SK-N-MC (cell line): Measurements from ENCODE around the gene CDH10.

Experiments
- DNase-seq: peaks from one replicate; pipeline ENCODE4 v3.0.0-alpha.2; 2011; ENCODE audit warnings: low read depth, low spot score
- H3K27ac ChIP-seq: fragments of 200-600 bp; sonication (generic); 2 replicates; pipeline ENCODE4 v1.5.1; 2016; ENCODE audit warnings: mixed run types
- H3K36me3 ChIP-seq: fragments of 200-600 bp; sonication (generic); 2 replicates; pipeline ENCODE4 v1.6.1; 2017; ENCODE audit warnings: antibody characterized with exemption, low read length, mixed read lengths; ENCODE audit not compliant: insufficient read depth
- H3K4me3 ChIP-seq: fragments of 200-600 bp; sonication (generic); 2 replicates; pipeline ENCODE4 v1.5.1; 2016
- H3K9ac ChIP-seq: fragments of 200-600 bp; sonication (generic); 2 replicates; pipeline ENCODE4 v1.8.0; 2017; ENCODE audit warnings: mixed run types, mixed read lengths; ENCODE audit not compliant: insufficient read length
- H3K9me3 ChIP-seq: fragments of 200-600 bp; sonication (generic); 2 replicates; pipeline ENCODE4 v1.6.1; 2017; ENCODE audit warnings: low read depth, mild to moderate bottlenecking, antibody characterized with exemption, low read length, moderate library complexity, mixed read lengths
- EZH2 ChIP-seq: fragments of 200-600 bp; sonication (generic); IDR thresholded peaks from one replicate; pipeline ENCODE4 v1.6.1; 2017; ENCODE audit warnings: antibody characterized with exemption
- FOXP2 ChIP-seq: optimal IDR thresholded peaks from 2 replicates; pipeline ENCODE3; 2011; ENCODE audit warnings: mild to moderate bottlenecking, moderate library complexity; ENCODE audit not compliant: insufficient read depth; ENCODE audit errors: extremely low read length, control extremely low read depth
- POLR2AphosphoS5 ChIP-seq: IDR thresholded peaks from 2 replicates; pipeline ENCODE4 v1.6.1; 2012; ENCODE audit warnings: mild to moderate bottlenecking, low read depth, low read length, borderline replicate concordance

Gene CDH10

DNA sequence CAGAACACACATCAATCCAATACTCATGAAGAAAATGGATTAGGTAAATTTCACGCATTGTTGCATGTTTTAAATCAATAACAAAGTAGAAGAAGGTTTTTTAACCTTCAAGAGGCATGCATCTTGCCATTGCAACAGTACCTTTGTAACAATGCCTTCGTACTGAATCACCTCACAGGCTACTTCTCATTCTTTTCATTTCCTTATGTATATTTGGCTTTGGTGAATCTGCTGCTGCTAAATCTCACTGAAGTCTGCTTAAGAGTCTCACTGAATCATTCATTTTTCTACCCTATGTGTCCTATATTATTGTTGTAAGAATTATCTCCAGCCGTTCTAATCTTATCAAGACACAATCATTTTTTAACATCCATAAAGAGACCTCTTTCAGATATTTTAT lies 152.5 kb downstream of the CDH10 start:
- DNase-seq, result no peak
- no peak overlapping the region for H3K9ac ChIP-seq
- no peak overlapping the region for H3K4me3 ChIP-seq
- H3K9me3 ChIP-seq, result no peaks in the 10 kb centered on the region
- no peaks in the 10 kb centered on the region for H3K36me3 ChIP-seq
- TF ChIP-seq POLR2AphosphoS5 (no peak), FOXP2 (no peak), EZH2 (no peak)
- H3K27ac ChIP-seq, result no peak overlapping the region

DNA sequence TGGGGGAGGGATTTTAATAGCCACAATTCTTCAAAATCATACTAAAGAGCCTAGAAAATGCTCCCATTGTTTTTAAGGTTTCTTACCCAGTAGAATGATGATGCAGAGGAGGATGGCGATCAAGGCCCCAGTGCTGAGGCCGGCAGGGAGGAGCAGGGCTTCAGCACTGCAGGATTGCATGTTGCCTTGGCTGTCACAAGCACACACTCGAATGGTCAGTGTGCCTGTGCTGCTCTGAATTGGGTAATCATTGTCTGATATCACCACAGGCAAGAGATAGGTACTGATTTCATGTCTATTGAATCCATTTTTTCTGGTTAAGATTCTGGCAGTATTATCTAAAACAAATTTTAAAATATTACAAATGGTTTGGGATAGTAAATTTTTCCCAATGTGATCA lies 153.3 kb downstream of the CDH10 start:
- no peak overlapping the region for H3K27ac ChIP-seq
- no peaks in the 10 kb centered on the region for H3K36me3 ChIP-seq
- DNase-seq, result no peak
- H3K9ac ChIP-seq, result no peak overlapping the region
- no peaks in the 10 kb centered on the region for H3K9me3 ChIP-seq
- no peak overlapping the region for H3K4me3 ChIP-seq
- TF ChIP-seq POLR2AphosphoS5 (no peak), FOXP2 (no peak), EZH2 (no peak)

DNA sequence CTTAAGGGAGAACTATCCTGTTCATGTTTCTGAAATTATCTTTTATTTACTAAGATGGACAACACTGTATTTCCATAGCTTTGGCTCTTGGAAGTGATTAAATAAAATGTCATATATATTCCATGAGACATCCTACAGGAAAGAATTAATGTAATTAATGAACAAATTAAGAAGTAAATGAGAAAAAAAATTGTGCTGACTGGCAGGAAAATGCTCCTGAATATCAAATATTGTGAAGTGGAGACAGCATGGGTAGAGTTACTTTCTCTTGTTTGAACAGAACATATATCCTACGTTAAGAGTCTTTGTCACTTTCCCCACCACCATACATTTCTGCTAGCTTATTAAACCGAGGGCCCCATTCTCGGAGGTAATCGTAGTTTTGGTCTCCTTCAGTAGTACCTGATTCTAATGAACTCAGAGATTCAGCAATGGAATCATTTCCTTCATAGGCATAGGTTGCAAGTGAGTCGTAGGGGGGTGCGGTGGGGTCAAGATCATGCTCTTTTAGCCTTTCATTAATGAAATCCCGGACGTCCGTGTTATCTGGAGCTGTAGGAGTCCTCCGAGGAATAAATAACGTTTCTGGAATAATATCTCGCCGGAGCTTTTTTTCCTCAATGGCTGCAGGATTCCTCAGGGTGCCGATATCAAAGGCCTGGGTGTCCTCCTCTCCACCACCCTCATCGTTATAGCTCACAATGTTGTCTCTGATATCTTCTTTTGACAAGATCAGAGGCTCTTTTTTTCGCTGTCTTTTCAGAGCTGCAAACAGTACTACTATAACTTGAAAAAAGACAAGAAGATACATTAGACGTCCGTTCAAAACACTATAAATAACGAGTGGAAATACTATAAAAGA lies 157.2 kb downstream of the CDH10 start:
- no peak overlapping the region for H3K27ac ChIP-seq

DNA sequence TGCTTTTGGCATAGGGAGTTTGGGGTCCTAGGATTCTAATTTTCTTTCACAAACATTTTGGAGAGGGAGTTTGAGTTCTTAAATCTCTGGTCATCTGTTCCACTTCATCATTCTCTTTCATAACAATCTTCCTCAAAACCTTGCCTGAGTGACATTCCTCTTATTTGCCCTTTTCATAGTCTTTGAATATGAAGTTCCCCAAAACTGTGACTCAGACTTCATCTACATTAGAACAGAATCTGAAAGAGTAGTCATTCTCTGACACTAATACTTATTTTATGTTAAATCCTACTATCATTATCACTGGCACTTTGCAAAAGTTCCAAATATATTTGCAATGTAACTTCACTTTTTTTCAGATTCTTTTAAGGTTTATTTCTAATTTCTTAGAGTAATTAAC lies 163.8 kb downstream of the CDH10 start:
- H3K9me3 ChIP-seq, result no peaks in the 10 kb centered on the region
- no peak overlapping the region for H3K9ac ChIP-seq
- no peaks in the 10 kb centered on the region for H3K36me3 ChIP-seq
- H3K27ac ChIP-seq, result no peak overlapping the region
- TF ChIP-seq FOXP2 (no peak), POLR2AphosphoS5 (no peak), EZH2 (no peak)
- H3K4me3 ChIP-seq, result no peak overlapping the region
- no peak for DNase-seq

More for the DNA sequence above, 157.2 kb downstream of the CDH10 start:
- H3K36me3 ChIP-seq, result no peaks in the 10 kb centered on the region
- H3K9ac ChIP-seq, result no peak overlapping the region
- H3K9me3 ChIP-seq, result no peaks in the 10 kb centered on the region
- H3K4me3 ChIP-seq, result no peak overlapping the region
- DNase-seq, result no peak
- TF ChIP-seq EZH2 (no peak), POLR2AphosphoS5 (no peak), FOXP2 (no peak)

DNA sequence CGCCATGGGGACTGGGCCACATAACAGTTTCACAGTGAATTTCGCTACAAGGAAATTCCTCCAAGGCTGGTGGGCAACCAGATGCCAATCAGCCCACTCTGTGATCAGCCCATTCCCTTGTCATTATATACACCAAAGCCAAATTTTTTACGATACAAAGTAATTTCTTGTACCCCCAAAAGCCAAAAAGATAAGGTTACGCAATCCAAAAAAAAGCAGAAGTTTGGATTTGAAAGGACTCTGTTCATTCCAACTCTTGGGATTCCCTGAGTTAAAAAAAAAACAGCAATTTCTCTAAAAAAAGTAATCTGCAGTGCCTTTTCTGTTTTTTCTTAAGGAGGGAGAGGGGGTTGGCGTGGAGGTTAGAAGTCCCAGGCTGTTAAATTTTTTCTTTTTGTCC lies 166.8 kb downstream of the CDH10 start:
- H3K27ac ChIP-seq, result no peak overlapping the region
- H3K9ac ChIP-seq, result no peak overlapping the region
- TF ChIP-seq FOXP2 (no peak), POLR2AphosphoS5 (no peak), EZH2 (no peak)
- no peak overlapping the region for H3K4me3 ChIP-seq
- no peak for DNase-seq
- H3K36me3 ChIP-seq, result no peaks in the 10 kb centered on the region
- no peaks in the 10 kb centered on the region for H3K9me3 ChIP-seq

DNA sequence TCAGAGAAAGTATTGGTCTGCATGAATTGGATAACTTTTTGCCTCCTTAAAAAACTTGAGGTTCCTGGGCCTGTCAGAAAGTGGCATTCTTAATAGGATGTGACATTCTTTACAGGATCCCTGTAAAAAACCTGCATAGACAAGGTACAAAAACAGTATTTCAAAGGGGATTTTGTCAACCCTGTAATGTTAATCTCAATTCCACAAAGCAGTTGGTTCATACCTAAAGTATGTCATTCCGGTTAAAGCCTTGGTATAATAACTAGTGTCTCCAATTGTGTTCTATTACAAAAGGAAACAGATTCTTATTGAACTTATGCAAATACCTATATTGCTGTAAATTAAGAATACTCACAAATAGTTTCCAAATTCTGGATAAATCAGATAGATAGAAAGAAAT lies 169.7 kb downstream of the CDH10 start:
- Histone ChIP-seq H3K9me3 (no peaks in the 10 kb centered on the region), H3K4me3 (no peak overlapping the region), H3K9ac (no peak overlapping the region), H3K36me3 (no peaks in the 10 kb centered on the region), H3K27ac (no peak overlapping the region)
- no peak for TF ChIP-seq FOXP2
- TF ChIP-seq POLR2AphosphoS5, result no peak
- TF ChIP-seq EZH2, result no peak
- no peak for DNase-seq

DNA sequence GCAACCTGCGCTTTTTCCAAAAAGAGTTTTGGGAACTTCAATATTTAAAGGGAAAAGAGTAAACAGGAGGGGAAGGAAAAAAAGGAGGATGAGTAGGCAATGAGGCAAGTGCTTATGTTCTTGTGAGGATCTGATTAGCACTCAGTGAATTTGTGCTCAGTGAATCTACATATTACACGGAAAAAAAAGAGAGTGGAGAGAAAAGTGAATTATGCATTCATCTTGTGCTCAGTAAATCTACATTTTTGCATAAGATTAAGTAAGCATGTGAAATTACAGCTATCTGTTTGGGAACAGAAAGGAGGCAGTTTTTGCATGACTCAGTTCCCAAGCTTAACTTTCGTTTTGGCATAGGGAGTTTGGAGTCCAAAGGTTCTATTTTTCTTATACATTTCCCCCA lies 170.1 kb downstream of the CDH10 start:
- no peaks in the 10 kb centered on the region for H3K36me3 ChIP-seq
- H3K9me3 ChIP-seq, result no peaks in the 10 kb centered on the region
- H3K27ac ChIP-seq, result no peak overlapping the region
- H3K4me3 ChIP-seq, result no peak overlapping the region
- no peak for TF ChIP-seq POLR2AphosphoS5
- TF ChIP-seq EZH2, result no peak
- no peak for TF ChIP-seq FOXP2
- no peak overlapping the region for H3K9ac ChIP-seq
- no peak for DNase-seq

DNA sequence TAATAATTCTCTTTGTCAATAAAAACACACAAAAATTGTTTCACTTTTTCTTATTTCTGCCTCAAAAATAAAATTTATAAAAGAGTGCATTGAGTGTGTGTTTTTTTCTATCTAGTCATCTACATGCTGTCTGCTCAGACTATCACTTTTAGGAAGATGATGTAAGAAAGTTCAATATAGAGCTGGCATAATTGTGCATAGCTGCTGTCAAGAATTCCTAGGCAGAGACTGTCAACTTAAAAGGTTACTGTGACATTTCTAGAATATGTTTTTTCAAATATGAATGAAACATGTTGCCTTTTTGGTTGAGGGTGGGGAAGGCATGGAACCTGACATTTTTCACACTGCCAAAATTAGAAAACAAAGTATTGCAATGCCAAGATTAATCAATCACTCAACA lies 172.3 kb downstream of the CDH10 start:
- TF ChIP-seq FOXP2 (no peak), POLR2AphosphoS5 (no peak), EZH2 (no peak)
- H3K4me3 ChIP-seq, result no peak overlapping the region
- H3K27ac ChIP-seq, result no peak overlapping the region

DNA sequence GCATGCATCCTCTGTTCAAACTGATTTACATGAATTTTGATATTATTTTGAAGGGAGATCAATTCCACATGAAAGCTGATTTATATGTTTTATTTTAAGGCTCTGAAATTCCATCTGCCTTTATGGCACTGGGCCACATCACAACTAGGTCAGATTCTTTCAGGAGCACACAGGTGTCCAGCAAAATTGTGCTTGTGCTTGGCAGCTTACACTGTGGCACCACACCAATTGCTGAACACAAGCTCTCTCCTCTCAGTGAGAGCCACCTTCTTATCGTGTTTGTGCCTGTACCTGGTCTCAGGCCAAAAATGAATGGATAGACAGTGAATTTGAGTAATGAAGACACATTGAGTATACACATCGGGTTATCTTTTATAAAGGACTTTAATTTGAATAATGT lies 200.4 kb downstream of the CDH10 start:
- Histone ChIP-seq H3K9ac (no peak overlapping the region), H3K27ac (no peak overlapping the region), H3K9me3 (no peaks in the 10 kb centered on the region), H3K36me3 (no peaks in the 10 kb centered on the region), H3K4me3 (no peak overlapping the region)
- TF ChIP-seq EZH2, result no peak
- DNase-seq, result no peak

More for the DNA sequence above, 172.3 kb downstream of the CDH10 start:
- Histone ChIP-seq H3K9me3 (no peaks in the 10 kb centered on the region), H3K9ac (no peak overlapping the region), H3K36me3 (no peaks in the 10 kb centered on the region)
- DNase-seq, result no peak
